ENCODE results near the gene CBX2.
"Not testable (repeated sequence)": the region's sequence is repeated elsewhere in the genome, so short reads cannot be mapped to it uniquely, and the experiment has no call there.

The CBX2 gene

DNA sequence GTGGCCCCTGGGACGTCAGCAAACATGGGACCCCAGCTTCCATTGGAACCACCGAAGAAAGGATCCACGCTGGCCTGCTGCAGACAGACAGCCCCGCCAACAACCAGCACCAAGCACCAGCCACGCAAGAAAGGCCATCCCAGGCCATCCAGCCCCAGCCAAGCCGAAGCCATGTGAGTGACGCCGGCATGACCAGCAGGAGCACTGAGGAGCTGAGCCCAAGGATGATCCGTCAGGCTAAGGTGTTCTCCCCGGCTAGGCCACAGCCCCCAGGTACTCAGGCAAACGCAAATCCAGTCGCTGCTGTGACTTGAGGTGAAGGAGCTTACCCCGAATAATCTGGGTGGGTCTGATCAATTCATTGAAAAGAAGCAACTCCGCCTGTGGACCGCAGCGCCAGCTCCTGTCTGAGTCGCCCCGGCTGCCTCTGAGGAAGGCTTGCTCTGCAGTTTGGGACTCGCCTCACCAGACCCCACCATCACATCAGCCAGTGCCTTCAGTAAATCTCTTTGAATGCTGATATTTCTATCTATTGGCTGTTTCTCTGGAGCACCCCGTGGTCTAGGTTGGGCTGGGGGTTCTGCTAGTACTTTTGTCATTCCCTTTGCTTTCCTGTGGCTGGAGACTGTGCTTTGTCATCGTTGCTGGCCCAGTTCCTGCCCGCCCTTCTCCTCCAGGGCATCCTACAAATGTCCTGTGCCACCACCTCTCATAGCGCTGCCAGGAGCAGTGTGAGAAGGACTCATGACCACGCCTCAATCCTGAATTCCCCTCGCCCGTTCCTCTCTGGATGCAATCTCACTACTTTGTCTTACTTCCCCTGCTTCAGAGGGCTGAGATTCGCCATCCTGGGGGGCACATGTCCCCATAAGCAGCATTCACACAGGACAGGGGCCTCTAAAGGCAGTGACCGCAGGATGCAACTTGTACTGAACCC, 8.1 kb upstream of the CBX2 start:
- no peak for DNase-seq (ENCODE audit: low read depth in 2 of 2, low spot score in 1 of 2)

DNA sequence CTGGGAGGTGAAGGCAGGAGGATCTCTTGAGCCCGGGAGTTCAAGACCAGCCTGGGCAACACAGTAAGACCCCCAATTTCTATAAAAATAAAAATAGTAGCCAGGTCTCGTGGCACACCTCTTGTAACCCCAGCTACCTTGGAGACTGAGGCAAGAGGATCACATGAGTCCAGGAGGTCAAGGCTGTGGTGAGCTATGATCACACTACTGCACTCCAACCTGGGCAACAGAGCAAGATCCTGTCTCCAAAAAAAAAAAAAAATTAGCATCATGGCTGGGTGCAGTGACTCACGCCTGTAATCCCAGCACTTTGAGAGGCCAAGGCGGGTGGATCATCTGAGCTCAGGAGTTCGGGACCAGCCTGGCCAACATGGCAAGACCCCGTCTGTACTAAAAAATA, 6.7 kb upstream of the CBX2 start:
- DNase-seq (ENCODE audit: low read depth in 2 of 2, low spot score in 1 of 2) = no peak

DNA sequence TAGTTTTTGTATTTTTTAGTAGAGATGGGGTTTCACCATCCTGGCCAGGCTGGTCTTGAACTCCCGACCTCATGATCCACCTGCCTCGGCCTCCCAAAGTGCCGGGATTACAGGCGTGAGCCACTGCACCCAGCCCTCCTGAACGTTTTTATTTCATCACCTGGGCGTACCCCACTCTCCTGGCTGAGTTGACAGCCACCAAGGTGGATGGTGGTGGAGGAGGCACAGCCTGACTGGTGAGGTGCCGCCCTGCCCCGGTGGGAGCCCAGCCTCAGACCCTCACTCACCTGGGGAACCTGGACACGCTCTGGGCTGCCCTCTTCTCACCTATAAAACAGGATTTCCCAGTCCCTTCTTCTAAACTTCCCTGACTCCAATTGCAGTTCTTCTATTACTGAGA, 5.2 kb upstream of the CBX2 start:
- not testable (repeated sequence) for DNase-seq (ENCODE audit: low read depth in 2 of 2, low spot score in 1 of 2)

DNA sequence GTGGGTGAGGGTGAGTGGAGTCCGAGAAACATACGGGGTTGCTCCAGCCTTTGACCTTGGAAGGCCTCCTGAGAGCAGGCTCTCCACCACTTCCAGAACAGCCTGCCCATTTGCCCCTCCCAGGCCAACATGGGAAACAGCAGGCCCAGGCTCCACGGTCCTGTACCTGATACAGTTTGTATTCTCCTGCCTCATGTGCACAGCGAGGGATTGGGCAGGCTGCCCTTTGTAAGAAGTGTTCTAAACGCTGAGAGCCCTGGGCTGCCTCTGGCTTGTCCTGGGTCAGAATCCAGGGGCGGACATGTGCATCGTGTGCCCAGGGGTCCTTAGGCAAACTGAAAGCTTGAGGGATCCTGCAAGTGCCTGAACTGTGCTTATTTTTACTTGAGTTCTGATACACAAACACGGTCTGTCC, 3.4 kb upstream of the CBX2 start:
- no peak for DNase-seq (ENCODE audit: low read depth in 2 of 2, low spot score in 1 of 2)

DNA sequence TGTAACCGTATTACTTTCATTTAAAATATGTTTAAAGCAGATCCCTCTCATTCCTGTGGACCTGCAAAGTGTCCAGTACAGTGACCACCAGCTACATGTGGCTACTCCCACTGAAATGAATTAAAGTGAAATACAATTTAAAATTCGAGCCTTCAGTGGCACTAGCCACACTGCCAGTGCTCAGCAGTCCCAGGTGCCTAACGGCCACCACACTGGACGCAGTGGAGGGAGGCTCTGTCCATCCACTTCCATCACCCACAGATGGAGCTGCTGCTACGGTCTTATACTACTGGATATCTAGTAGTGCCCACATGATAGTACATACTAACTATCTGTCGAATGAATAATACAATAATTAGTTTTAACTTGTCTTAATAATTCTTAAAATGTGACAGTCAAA, 2.3 kb upstream of the CBX2 start:
- no peak for DNase-seq (ENCODE audit: low read depth in 2 of 2, low spot score in 1 of 2)

DNA sequence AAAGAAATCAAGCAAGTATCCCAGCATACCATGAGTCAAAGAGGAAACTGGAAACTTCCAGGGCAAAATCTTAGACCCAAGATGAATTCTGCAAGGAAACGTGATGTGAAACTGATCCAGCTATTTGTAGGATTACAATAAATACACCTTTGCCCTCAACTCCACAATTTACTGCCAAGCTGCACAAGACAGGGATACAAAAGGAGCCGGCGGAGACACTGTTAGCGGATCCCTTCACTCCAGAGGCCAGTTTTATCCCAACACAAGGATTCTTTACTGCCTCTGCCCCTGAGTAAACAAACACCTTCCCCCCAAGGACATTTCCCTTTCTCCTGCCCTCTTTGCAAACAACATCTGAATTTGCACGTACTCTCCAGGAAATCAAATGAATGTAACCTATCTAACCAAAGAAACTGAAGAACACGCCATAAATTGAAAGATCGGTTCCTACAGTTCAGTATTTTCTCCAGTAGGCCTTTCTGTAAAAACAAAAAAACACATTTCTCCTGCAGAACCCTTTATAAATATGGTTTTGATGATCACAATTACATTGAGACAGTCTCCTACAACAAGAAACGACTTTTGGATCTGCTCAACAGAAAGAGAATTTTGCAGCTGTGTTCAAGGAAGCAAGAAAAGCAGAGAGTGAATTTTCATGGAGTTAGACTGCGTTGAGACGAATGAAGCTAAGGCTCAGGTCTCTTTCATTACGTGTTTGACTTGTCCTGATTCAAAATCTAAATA, 1.4 kb upstream of the CBX2 start:
- DNase-seq (ENCODE audit: low read depth in 2 of 2, low spot score in 1 of 2) = no peak

DNA sequence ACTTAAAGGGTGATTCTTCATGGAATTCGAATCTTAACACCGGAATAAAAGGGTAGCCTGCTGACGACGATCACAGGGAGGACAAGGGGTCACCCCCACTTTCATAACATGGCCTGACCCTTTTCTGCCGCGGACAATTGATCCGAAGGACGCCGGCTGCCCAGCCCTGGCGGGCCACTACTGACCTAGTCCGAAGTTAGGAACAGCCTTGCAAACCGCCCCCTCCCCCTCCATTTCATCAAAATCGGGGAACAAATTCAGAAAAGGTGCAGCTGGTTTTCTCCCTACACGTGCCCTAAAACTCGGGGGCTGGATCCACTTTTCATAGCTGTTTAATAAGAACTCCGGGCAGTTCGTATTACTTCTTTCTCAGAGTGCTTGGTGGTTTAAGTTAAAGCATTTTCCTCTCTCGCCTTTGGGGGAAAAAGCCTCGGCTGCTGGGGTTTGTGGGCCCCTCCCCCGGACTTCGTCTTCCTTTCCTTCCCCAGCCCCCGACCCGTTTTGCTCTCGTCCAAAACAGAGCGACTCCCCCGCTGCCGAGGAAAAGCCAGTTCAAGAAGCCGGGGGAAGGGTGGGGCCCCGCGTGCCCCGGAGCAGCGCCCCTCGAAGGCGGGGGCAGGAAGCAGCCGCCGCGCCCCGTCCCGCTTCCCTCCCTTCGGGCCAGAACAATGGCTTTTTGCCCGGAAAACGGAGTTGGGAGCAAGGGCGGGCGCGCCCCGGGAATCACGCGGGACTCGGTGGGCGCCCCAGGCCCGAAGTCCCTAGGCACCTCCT, 641 bp upstream of the CBX2 start:
- no peak for DNase-seq (ENCODE audit: low read depth in 2 of 2, low spot score in 1 of 2)

DNA sequence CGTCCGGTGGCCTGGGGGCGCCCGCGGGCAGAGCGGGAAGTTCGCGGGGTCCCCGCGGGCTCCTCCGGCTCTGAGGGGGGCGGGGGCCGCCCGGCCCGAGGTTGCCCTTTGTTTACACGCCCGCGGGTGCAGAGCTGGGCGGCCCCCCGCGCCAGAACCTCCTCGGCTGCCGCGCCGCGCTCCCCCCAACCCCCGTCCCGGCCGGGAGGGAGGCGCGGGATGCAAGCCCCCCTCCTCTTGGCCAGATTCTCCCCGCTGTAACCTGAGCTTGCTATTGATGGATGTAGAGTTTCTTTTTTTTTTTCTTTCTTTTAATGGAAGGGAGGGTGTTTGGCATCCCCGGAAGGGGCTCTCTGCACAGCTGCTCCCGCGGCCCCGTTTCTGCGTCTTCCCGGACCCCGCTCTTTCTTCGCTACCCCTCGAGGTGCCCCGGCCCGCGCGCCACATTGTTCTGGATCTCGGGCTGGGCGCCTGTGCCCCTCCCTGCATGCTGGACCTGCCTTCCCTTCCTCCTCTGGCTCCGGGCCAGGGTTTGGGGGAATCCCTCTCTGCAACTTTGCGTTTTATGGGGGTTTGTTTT, 646 bp downstream of the CBX2 start:
- DNase-seq (ENCODE audit: low read depth in 2 of 2, low spot score in 1 of 2) = no peak

DNA sequence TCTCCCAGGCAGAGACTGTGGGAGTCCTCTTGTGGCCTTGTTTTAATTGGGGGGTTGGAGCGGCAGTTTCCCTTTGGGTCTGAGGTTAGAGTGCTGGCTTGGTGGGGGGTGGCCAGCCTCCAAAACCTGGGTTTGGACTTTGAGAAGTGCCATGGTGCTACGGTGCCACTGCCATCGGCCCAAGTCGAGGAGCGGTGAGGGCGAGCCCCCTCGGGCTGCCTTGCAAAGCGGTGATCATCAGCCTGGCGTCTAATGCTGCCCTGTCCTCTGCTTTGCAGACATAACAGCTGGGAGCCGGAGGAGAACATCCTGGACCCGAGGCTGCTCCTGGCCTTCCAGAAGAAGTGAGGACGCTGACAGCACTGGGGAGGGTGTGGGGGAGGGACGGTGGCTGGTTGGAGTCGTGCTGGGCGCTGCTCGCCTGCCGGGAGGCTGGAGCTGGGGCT, 1.2 kb downstream of the CBX2 start:
- DNase-seq (ENCODE audit: low read depth in 2 of 2, low spot score in 1 of 2) = no peak

DNA sequence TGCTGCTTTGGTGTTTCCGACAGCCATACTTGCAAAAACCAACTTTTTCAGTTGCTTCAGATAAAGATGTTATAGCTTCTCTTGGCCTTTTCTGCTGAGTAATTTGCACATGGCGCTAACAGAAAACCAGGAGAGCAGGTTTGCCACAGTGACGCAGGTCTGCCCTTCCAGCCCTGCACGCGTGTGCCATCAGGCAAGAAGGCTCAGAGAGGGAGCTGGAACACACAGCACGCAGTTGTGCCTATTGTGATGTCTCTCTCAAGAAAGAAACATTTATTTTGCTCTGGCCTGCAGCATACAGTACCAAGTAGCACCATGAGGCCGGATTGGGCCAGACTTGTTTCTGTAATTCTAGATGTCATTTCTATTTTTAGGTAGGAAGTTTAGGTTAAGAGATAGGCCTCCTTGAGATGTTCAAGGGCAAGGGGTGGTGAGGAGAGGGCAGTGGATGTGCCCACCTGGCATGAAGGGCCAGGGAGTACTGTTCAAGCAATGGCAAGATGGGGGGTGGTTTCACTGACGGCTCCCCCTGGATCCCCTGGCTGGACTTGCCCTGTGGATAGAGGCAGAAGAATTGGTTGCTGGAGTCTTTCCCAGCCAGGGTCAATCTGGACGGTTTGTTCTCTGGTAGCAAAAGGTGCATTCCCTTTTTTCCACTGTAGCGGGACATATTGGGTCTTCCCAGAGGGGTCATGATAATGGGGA, 1.9 kb downstream of the CBX2 start:
- DNase-seq (ENCODE audit: low read depth in 2 of 2, low spot score in 1 of 2) = no peak

DNA sequence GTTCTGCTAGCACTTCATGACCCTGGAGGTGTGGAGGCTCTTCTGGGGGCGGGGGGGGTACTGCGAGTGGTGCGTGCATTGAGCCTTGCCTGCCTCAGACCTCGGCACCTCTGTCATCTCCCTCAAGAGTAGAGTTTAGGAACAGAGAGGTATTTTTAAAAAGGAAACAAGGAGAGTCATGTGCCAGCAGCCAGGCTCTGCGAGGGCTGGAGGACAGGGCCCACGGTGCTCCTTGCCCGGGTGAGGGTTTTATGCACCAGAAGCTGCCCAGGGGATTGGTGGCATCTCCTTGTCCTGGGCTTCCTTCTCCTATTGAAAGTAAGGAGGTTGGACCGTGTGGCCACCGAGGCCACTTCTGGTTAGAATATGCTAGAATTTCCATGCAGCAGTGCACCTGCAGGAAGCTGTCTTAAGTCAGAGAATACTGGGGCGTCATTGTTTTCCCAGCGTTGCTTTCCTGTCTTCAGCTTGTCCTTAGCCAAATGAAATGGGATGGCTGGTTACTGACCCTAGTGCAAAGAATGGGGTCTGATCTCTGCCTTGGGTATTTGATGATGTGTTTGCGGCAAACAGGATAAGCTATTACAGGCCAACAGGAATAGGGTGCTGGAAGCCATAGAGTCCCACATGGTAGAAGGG, 3.2 kb downstream of the CBX2 start:
- no peak for DNase-seq (ENCODE audit: low read depth in 2 of 2, low spot score in 1 of 2)

DNA sequence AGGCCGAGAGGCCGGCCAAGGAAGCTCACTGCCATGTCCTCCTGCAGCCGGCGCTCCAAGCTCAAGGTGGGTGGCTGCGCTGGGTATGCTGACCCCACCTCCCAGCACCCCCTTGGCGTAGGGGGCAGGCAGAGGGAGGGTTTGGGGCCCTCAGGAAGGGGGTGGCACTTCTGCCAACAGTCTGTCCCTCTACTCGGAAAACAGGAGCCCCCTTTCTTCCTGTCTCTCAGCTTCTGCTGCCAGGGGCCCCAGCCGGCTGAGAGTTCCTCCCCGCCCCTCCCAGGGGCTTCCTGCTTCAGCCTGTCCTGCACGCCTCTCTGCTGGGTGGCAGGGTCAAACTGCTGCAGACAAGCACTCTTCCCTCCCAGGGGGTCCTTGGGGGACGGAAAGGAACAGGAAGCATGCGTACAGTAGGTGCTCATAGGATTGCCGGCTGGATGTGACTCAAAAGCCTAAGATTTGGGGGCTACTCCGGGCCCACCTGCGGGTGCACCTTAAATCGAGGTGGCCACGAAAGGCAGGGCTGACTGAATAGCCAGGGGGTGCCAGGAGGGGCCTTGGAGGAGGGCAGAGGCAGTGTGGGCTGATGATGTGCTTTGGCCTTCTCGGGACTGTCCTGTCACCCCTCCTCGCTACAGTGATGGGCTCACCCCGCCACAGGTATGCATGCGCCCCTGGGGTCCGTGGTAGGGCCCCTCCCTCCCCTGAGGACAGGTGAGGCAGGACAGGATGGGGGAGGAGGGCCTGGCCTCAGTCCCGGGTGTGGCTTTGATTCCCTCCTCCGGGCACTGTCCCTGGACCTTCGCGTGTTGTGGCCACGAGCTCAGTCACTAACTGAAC, 4.0 kb downstream of the CBX2 start:
- no peak for DNase-seq (ENCODE audit: low read depth in 2 of 2, low spot score in 1 of 2)

DNA sequence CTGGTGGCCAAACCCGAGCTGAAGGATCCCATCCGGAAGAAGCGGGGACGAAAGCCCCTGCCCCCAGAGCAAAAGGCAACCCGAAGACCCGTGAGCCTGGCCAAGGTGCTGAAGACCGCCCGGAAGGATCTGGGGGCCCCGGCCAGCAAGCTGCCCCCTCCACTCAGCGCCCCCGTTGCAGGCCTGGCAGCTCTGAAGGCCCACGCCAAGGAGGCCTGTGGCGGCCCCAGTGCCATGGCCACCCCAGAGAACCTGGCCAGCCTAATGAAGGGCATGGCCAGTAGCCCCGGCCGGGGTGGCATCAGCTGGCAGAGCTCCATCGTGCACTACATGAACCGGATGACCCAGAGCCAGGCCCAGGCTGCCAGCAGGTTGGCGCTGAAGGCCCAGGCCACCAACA, 5.9 kb downstream of the CBX2 start:
- DNase-seq (ENCODE audit: low read depth in 2 of 2, low spot score in 1 of 2) = no peak

DNA sequence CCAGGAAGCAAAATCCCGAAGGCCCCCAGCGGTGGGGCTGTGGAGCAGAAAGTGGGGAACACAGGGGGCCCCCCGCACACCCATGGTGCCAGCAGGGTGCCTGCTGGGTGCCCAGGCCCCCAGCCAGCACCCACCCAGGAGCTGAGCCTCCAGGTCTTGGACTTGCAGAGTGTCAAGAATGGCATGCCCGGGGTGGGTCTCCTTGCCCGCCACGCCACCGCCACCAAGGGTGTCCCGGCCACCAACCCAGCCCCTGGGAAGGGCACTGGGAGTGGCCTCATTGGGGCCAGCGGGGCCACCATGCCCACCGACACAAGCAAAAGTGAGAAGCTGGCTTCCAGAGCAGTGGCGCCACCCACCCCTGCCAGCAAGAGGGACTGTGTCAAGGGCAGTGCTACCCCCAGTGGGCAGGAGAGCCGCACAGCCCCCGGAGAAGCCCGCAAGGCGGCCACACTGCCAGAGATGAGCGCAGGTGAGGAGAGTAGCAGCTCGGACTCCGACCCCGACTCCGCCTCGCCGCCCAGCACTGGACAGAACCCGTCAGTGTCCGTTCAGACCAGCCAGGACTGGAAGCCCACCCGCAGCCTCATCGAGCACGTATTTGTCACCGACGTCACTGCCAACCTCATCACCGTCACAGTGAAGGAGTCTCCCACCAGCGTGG, 6.5 kb downstream of the CBX2 start:
- DNase-seq (ENCODE audit: low read depth in 2 of 2, low spot score in 1 of 2) = no peak

DNA sequence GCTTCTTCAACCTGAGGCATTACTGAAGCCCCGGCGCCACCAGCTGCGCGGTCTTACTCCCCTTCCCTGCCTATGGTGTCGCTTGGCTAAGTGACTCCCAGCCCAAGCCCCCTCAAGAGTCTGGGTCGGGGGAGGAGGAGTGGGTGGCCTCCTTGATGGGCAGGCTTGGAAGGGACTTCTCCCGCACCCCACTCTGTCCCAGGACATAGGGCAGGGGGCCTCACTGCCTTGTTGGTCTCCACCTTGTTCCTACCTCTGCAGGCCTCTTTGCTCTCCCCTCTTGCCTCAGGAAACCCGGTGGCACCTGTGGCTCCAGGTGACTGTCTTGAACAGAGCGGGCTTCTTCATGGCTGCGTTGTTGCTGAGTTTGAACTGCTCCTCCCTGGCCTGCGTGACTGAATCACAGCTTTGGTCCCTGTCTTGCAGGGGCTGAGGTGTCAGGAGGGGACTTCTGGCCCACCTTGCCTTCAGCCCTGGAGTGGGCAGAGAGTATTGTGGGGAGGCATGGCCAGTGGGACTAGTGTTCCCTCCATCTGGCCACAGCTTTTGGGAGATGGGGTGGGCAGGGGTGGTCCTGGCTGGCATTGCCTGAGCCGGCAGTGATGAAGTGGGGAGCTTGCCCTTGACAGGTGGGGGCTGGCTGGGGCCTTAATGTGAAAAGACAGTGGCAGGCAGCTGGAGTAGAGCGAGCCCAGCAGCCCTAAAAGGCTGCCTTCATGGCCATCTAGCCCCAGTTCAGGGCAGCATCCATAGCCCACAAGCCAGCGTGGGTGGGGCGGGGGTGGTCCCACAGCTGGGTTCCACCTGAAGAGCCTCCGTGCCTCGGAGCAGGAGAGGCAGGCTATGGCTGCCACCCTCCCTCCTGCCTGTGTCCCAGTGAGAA, 7.3 kb downstream of the CBX2 start:
- DNase-seq (ENCODE audit: low read depth in 2 of 2, low spot score in 1 of 2) = no peak

DNA sequence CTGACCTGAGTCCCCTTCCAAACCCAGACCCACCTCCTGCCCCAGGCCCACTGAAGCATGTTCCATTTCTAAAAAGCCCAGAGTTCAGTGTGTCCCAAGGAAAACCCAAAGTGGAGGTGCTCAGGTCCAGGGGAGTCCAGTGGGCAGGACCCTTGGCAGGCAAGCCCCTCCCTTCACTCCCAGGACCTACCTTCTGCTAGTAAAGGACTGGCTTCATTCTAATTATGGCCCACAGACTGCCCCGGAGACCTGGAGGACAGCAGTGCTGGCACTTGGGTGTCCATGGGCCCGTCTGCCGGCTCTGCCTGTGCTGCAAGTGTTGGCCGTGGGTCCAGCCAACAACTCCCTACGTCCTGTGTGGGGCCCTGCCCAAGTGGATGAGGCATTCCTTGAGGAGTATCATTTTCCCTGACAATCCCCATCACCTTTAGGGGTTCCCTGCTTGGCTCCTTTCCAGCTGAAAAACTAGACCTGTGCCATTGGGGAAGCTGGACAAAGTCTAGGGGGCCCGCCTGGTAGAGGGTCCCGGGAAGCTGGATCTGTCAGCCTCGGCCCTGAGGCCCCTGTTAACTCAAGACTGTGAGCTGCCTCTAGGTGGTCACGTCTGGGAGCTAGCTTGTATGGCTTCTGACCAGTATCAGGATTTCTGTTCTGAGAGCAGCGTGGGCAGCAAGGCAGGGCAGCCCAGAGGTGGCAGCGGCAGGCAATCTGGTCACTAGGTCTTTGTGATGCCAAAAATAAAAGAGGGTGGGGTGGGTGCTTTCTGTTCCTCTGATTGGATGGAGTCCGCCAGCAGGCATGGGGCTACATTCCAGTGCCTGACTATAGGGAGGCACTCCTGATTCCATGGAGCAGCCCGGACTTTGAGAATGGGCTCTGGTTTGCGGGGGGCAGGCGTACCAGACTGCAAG, 8.2 kb downstream of the CBX2 start:
- DNase-seq (ENCODE audit: low read depth in 2 of 2, low spot score in 1 of 2) = no peak

All from stimulated activated CD8-positive, alpha-beta memory T cell treated with anti-CD3 and anti-CD28 coated beads, Interleukin-4, amount 100 ng/mL, for 4 hours (primary cell).